GDM1 (cell line): ENCODE data around the gene UBE2R2.

Experiments
- DNase-seq: peaks from one replicate; lab custom pipeline; 2025; lab: John Stamatoyannopoulos, UW

UBE2R2 gene

DNA sequence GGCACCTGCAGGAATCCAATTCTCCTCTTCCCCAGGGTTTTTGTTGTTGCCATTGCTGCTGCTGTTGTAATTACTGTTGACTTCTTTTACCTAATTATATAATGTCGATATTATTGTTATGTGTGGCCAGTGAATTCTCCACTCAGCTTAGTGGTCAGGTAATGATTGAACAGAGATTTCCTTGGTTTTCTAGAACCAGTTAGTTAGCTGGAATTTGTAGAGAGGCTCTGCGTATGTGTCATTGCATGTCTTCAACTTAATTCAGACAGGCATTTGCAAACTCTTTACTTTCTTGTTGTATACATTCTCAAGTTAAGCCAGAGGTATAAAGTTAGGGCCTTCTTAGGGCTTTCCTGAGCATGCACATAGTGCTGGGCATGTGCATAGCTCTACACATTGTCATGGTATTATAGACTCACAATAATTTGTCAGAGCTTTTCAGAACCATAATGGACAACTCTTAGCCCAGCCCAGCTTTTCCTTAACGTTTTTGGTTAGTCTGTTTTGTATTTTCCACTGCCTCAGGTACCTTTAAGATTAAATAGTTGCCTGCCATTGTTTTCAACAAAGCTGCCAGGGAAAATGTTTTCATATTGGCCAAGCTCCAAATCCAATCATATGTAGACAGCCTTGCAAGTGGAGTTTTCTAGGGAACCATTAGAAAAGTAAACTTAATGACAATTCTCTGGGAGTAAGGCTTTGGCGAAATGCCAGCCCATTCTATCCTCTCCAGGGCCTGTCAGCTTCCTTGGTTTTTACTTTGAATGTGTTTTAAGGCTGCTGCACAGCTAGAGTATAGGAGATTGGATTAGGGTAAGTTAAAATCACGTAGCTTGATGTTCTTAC lies 68.1 kb downstream of the UBE2R2 start:
- DNase-seq = no peak

- no peak for DNase-seq
Observed at GRCh38 chr9:33885948-33886347, 69.0 kb downstream of the UBE2R2 start.

DNA sequence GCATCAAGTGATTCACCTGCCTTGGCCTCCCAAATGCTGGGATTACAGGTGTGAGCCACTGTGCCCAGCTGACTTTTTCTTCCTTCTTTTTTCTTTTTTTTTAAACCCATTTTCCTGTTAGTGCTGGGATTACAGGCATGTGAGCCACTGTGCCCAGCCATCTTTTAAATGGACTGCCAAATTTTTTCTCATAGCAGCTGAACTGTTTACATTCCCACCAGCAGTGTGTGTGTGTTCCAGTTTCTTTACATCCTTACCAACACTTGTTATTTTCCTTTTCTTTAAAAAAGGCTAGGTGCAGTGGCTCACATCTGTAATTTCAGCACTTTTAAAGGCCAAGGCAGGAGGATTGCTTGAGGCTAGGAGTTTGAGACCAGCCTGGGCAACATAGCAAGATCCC lies 76.9 kb downstream of the UBE2R2 start:
- no peak for DNase-seq

GRCh38 chr9:33894316-33894715 lies 77.4 kb downstream of the UBE2R2 start:
- no peak for DNase-seq

- no peak for DNase-seq
Observed at GRCh38 chr9:33903157-33903780, 86.3 kb downstream of the UBE2R2 start.

- DNase-seq = no peak
Observed at GRCh38 chr9:33905137-33905536, 88.2 kb downstream of the UBE2R2 start.

- DNase-seq = no peak
Observed at GRCh38 chr9:33906769-33907168, 89.8 kb downstream of the UBE2R2 start.

DNA sequence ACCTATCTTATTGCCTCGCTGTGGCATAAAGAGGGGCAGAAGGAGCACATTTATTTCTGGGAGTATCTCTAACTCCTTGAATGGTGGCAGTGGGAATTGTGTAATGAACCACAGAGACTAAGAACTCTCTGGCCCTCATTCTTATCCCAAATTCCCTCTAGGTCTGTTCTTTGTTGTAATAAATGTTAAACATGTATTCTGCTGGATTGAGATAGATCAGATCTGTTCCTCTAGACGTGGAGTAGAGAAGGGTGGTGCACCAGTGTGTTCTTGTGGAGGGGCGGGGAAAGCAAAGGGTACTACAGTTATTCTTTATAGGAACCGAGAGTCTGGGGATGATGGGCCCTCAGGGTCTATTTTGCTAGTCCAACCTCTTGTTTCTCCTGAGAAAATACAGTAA lies 90.4 kb downstream of the UBE2R2 start:
- DNase-seq = no peak

DNA sequence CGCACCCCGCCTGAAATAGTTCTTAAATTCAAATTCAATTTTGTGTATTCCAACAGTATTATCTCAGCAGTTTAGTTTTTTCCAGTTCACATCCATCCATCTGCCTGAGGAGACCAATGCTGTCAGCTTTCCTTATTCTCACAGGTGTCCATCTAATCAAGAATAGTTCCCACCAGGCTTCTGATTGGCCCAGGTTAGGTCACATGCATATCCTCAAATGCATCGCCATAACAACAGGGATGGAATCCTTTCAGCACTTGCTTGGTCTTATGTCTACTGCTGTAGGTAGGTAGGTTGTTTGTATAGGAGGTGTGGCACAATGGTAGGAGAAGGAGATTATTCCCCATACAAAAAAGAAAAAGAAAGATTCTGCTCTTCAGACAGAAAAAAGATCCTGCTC lies 91.2 kb downstream of the UBE2R2 start:
- DNase-seq = no peak

- no peak for DNase-seq
Observed at GRCh38 chr9:33908749-33909148, 91.8 kb downstream of the UBE2R2 start.

DNA sequence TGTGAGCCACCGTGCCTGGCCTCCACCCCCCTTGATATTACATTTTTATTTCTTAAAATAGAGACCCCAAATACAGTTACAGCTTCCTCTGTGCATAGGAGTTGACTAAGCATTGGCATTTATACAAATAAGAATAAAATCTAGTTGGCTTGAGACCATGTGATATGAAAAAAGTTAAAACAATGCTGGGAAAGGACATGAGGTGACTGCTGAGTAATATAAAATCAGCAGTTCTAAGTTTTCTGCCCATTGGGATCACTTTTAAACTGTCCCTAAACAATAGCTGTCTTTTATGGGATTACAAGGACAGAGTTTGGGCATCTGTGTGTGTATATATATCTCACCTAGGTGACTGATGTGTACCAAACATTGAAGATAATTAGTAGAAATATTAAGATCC lies 96.6 kb downstream of the UBE2R2 start:
- no peak for DNase-seq

GRCh38 chr9:33914887-33915628 lies 98.1 kb downstream of the UBE2R2 start:
- no peak for DNase-seq

DNA sequence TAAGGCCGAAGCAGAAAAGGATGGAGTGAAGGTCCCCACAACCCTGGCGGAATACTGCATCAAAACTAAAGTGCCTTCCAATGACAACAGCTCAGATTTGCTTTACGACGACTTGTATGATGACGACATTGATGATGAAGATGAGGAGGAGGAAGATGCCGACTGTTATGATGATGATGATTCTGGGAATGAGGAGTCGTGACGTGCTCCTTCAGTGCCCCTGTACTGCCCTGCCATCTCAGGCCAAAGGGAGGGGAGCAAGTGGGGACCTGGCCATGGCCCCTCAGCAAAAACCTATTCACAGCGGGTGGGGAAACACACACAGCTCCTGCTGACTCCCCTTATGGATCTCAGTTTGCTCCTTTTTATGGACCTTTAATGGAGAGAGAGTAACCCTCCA lies 100.1 kb downstream of the UBE2R2 start:
- DNase-seq = no peak

GRCh38 chr9:33919276-33919897 lies 102.4 kb downstream of the UBE2R2 start:
- no peak for DNase-seq

- DNase-seq = no peak
Observed at GRCh38 chr9:33921967-33922895, 105.3 kb downstream of the UBE2R2 start.

DNA sequence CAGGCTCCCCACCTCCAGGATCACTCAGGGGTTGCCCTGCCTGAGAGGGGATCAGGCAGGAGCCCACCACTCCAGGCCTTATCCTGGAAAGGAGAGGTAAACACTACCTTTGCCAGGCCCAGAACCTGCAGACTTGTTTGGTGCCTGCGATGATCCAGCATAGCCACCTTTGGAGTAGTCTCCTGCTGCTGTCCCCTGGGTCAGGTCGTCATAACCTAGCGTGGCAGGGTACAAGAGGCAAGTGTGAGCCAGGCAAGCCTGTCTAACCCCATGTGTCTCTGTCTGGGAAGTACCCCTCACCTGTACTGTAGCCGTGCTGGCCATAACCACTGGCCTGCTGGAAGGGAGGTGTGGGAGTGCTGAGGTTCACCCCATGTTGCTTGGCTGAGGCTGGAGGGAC lies 106.1 kb downstream of the UBE2R2 start:
- DNase-seq = no peak

GRCh38 chr9:33923998-33924701 lies 107.2 kb downstream of the UBE2R2 start:
- no peak for DNase-seq

DNA sequence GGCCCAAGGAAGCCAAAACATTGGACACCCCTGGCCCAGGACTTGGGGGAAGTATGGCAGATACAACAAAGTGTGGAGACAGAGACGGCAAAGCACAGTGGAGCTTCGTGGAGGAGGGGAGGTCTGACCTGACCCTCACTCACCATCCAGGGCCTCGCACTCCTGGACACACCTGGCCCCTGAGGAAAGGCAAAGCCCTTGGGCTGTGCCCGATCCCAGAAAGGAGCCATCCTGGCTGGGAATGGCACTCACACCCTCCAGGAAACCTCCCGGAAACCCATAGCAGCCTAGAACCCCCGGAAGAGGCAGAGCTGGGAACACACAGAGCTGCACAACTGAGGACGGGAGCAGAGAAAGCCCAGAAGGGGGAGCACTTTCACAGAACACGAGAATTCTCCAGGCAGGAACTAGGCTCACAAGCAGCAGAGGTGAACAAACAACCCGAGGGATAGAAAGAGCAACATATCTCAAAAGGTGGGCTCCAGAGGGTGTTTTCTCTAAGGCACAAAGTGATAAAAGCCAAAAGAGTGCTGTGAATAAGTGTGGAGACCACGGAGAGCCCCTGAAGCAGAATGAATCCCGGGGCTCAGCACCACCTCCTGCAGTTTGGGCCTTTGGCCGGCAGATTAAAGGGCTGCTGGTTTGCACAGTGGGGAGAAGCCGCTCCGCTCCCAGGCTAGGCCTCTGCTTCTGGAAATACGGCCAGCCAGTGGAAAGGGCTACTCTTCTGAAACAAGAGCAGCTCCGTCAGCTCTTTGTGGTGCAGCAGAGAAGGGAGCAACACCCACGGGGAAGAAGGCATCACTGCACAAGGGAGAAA lies 108.2 kb downstream of the UBE2R2 start:
- DNase-seq = no peak

DNA sequence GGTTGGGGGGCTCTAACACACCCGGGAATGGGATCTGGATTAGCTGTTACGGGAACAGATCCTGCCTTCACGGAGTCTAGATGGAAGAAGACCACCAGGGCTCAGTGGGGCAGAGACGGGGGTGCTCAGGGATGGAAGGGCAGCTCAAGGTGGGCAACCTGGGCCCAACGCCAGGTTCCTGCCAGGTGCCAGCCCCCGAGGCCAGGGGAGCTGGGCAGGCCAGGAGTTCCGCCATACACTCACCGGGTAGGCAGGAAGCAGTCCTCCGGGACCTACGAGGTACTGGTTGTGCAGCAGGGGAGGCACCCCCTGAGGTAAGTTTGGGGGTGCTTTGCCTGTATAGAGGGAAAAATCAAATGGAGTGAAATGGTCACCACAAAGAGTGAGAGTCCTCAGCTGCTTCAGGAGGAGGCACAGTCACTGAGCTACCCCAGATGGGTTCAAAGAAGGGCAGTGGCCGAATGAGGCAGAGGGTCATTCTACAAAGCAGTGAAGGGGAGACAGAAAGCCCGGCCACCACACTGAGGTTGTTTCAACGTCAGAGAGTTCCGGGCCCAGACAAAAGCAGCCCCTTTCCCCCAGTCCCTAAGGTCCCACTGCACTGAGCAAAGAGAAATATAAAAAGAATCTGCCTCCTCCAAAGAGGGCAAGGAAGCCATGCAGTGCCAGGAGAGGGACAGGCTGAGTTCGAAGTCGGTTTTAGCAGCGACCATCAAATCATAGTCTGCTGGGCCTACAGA lies 110.0 kb downstream of the UBE2R2 start:
- DNase-seq = no peak
